A673 (cell line): ENCODE results near the gene TMEM92.

ENCODE experiments used
- CTCF ChIP-seq: fragments of 300-800, 200-600 bp; sonication (generic); conservative IDR thresholded peaks from 2 replicates; pipeline ENCODE4 v1.5.1; 2017; ENCODE audit warnings: low read depth, mild to moderate bottlenecking, antibody characterized with exemption, low read length, moderate library complexity, mixed read lengths
- EZH2 ChIP-seq: fragments of 200-600 bp; sonication (generic); IDR thresholded peaks from 2 replicates; pipeline ENCODE4 v1.6.1; 2017; ENCODE audit warnings: borderline replicate concordance, low read depth, mild to moderate bottlenecking, mixed read lengths, antibody characterized with exemption, low read length; ENCODE audit not compliant: poor library complexity, severe bottlenecking

DNA sequence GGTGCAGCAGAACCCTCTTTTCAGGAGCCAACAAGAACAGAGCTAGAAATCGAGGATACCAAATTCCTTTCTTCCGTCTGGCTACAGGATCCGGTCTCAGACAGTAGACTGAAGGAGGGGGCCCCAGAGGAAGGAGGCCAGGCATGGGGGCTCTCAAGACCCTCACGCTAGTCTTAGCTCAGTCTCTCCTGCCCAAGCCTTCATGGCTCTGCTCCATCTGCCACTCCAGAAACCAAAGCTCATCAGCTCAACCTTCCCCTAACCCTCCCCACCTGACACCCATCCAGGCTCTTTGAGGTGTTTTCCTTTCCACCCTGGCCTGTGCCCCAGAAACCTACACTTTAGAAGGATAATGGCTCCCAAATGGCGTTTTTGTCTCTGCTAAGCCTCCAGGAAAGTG is 6.2 kb upstream of the TMEM92 start:
- TF ChIP-seq CTCF: no peak
- no peak for TF ChIP-seq EZH2
